ENCODE results near the gene ENTR1. TPM values are rescaled to one million over a fixed set of nuclear protein-coding genes. Genes with fewer than 3 reads are reported as not detected.

Gene ENTR1
- total and polyA plus RNA-seq, 10 of the 15 experiments (the other 5 are each of a cell fraction or from before 2014, with no cell fraction given): 8.2 to 96.4 (median 41.1) TPM

Other genes starting within 250 kb of the ENTR1 start
Only the 7 nearest of the 11 such genes appear.
- not detected in 2 replicates for gene GPSM1, start 83.1 kb downstream of the ENTR1 start, total RNA-seq (2014; rRNA removed)
- gene GPSM1, start 83.1 kb downstream of the ENTR1 start, total RNA-seq (2014; rRNA removed; fragmentation: Illumina TruSeq; extraction: Trizol): not detected in 2 replicates
- gene GPSM1, start 83.1 kb downstream of the ENTR1 start, total RNA-seq (2021): 0.10 TPM in 1 of 2 replicates, not detected in the other
- gene GPSM1, start 83.1 kb downstream of the ENTR1 start, polyA plus RNA-seq (2011; rRNA removed): 0.04 and 0.10 TPM in 2 replicates
- gene GPSM1, start 83.1 kb downstream of the ENTR1 start, polyA plus RNA-seq (2014; fragmentation: Illumina TruSeq; extraction: Trizol): not detected in 2 replicates
- not detected for gene GPSM1, start 83.1 kb downstream of the ENTR1 start, polyA plus RNA-seq (2014; fragmentation: Nextera tagmentation; extraction: Ambion mirVana)
- 0.04 TPM in 2 replicates for gene GPSM1, start 83.1 kb downstream of the ENTR1 start, polyA plus RNA-seq (2014; rRNA removed)
- gene GPSM1, start 83.1 kb downstream of the ENTR1 start, polyA plus RNA-seq (2016; fragmentation: Nextera tagmentation; extraction: Ambion mirVana): not detected
- 18.1 and 29.7 TPM in 2 replicates for gene DNLZ, start 46.9 kb downstream of the ENTR1 start, total RNA-seq (2014; rRNA removed)
- 4.6 and 4.8 TPM in 2 replicates for gene DNLZ, start 46.9 kb downstream of the ENTR1 start, total RNA-seq (2014; rRNA removed; fragmentation: Illumina TruSeq; extraction: Trizol)
- gene DNLZ, start 46.9 kb downstream of the ENTR1 start, total RNA-seq (2021): 23.5 and 26.1 TPM in 2 replicates
- gene DNLZ, start 46.9 kb downstream of the ENTR1 start, polyA plus RNA-seq (2011; rRNA removed): 1.2 and 3.8 TPM in 2 replicates
- 0.66 TPM in 1 of 2 replicates, not detected in the other for gene DNLZ, start 46.9 kb downstream of the ENTR1 start, polyA plus RNA-seq (2014; fragmentation: Illumina TruSeq; extraction: Trizol)
- 1 to 10 TPM in 1 of 2 experiments, not detected in 1; 1.5 TPM for gene DNLZ, start 46.9 kb downstream of the ENTR1 start, polyA plus RNA-seq (2014; fragmentation: Nextera tagmentation; extraction: Ambion mirVana)
- 23.8 and 26.3 TPM in 2 replicates for gene DNLZ, start 46.9 kb downstream of the ENTR1 start, polyA plus RNA-seq (2014; rRNA removed)
- 10 to 100 TPM; 14.7 to 25.8 TPM for gene DNLZ, start 46.9 kb downstream of the ENTR1 start, polyA plus RNA-seq (2016; fragmentation: Nextera tagmentation; extraction: Ambion mirVana)
- 1.9 and 2.2 TPM in 2 replicates for gene CARD9, start 36.9 kb downstream of the ENTR1 start, total RNA-seq (2014; rRNA removed)
- 0.55 and 0.58 TPM in 2 replicates for gene CARD9, start 36.9 kb downstream of the ENTR1 start, total RNA-seq (2014; rRNA removed; fragmentation: Illumina TruSeq; extraction: Trizol)
- gene CARD9, start 36.9 kb downstream of the ENTR1 start, total RNA-seq (2021): 2.4 and 2.6 TPM in 2 replicates
- gene CARD9, start 36.9 kb downstream of the ENTR1 start, polyA plus RNA-seq (2011; rRNA removed): 1.9 and 4.9 TPM in 2 replicates
- gene CARD9, start 36.9 kb downstream of the ENTR1 start, polyA plus RNA-seq (2014; fragmentation: Illumina TruSeq; extraction: Trizol): 0.34 TPM in 1 of 2 replicates, not detected in the other
- gene CARD9, start 36.9 kb downstream of the ENTR1 start, polyA plus RNA-seq (2014; fragmentation: Nextera tagmentation; extraction: Ambion mirVana): under 1 TPM in 1 of 2 experiments, not detected in 1; 0.11 TPM
- 1.6 and 2.1 TPM in 2 replicates for gene CARD9, start 36.9 kb downstream of the ENTR1 start, polyA plus RNA-seq (2014; rRNA removed)
- gene CARD9, start 36.9 kb downstream of the ENTR1 start, polyA plus RNA-seq (2016; fragmentation: Nextera tagmentation; extraction: Ambion mirVana): 1 to 10 TPM; 1.8 to 2.2 TPM
- 7.7 and 8.8 TPM in 2 replicates for gene SNAPC4, start 10.4 kb downstream of the ENTR1 start, total RNA-seq (2014; rRNA removed)
- 5.1 and 5.2 TPM in 2 replicates for gene SNAPC4, start 10.4 kb downstream of the ENTR1 start, total RNA-seq (2014; rRNA removed; fragmentation: Illumina TruSeq; extraction: Trizol)
- 16.4 and 19.8 TPM in 2 replicates for gene SNAPC4, start 10.4 kb downstream of the ENTR1 start, total RNA-seq (2021)
- gene SNAPC4, start 10.4 kb downstream of the ENTR1 start, polyA plus RNA-seq (2011; rRNA removed): 2.4 and 3.5 TPM in 2 replicates
- 7.1 and 8.7 TPM in 2 replicates for gene SNAPC4, start 10.4 kb downstream of the ENTR1 start, polyA plus RNA-seq (2014; fragmentation: Illumina TruSeq; extraction: Trizol)
- under 1 TPM; 0.42 to 0.43 TPM for gene SNAPC4, start 10.4 kb downstream of the ENTR1 start, polyA plus RNA-seq (2014; fragmentation: Nextera tagmentation; extraction: Ambion mirVana)
- 16.9 and 18.1 TPM in 2 replicates for gene SNAPC4, start 10.4 kb downstream of the ENTR1 start, polyA plus RNA-seq (2014; rRNA removed)
- gene SNAPC4, start 10.4 kb downstream of the ENTR1 start, polyA plus RNA-seq (2016; fragmentation: Nextera tagmentation; extraction: Ambion mirVana): 1 to 10 TPM; 6.8 to 7.2 TPM
- gene PMPCA, start within 50 bp of the ENTR1 start, total RNA-seq (2014; rRNA removed): 61.7 and 67.9 TPM in 2 replicates
- 40.8 and 47.3 TPM in 2 replicates for gene PMPCA, start within 50 bp of the ENTR1 start, total RNA-seq (2014; rRNA removed; fragmentation: Illumina TruSeq; extraction: Trizol)
- 85.9 and 89.8 TPM in 2 replicates for gene PMPCA, start within 50 bp of the ENTR1 start, total RNA-seq (2021)
- 80.3 and 82.5 TPM in 2 replicates for gene PMPCA, start within 50 bp of the ENTR1 start, polyA plus RNA-seq (2011; rRNA removed)
- gene PMPCA, start within 50 bp of the ENTR1 start, polyA plus RNA-seq (2014; fragmentation: Illumina TruSeq; extraction: Trizol): 63.1 and 69.0 TPM in 2 replicates
- gene PMPCA, start within 50 bp of the ENTR1 start, polyA plus RNA-seq (2014; fragmentation: Nextera tagmentation; extraction: Ambion mirVana): 10 to 100 TPM in 1 of 2 experiments, 1 to 10 TPM in 1; 8.1 to 12.3 TPM
- 90.0 and 93.0 TPM in 2 replicates for gene PMPCA, start within 50 bp of the ENTR1 start, polyA plus RNA-seq (2014; rRNA removed)
- gene PMPCA, start within 50 bp of the ENTR1 start, polyA plus RNA-seq (2016; fragmentation: Nextera tagmentation; extraction: Ambion mirVana): 100 to 1,000 TPM; 123 to 137 TPM
- gene INPP5E, start 29.2 kb upstream of the ENTR1 start, total RNA-seq (2014; rRNA removed): 6.6 and 7.4 TPM in 2 replicates
- gene INPP5E, start 29.2 kb upstream of the ENTR1 start, total RNA-seq (2014; rRNA removed; fragmentation: Illumina TruSeq; extraction: Trizol): 3.4 and 3.6 TPM in 2 replicates
- gene INPP5E, start 29.2 kb upstream of the ENTR1 start, total RNA-seq (2021): 13.0 and 15.6 TPM in 2 replicates
- 4.6 and 7.1 TPM in 2 replicates for gene INPP5E, start 29.2 kb upstream of the ENTR1 start, polyA plus RNA-seq (2011; rRNA removed)
- gene INPP5E, start 29.2 kb upstream of the ENTR1 start, polyA plus RNA-seq (2014; fragmentation: Illumina TruSeq; extraction: Trizol): 2.1 and 3.4 TPM in 2 replicates
- 1 to 10 TPM in 1 of 2 experiments, under 1 TPM in 1; 0.24 to 1.2 TPM for gene INPP5E, start 29.2 kb upstream of the ENTR1 start, polyA plus RNA-seq (2014; fragmentation: Nextera tagmentation; extraction: Ambion mirVana)
- gene INPP5E, start 29.2 kb upstream of the ENTR1 start, polyA plus RNA-seq (2014; rRNA removed): 14.8 and 16.0 TPM in 2 replicates
- gene INPP5E, start 29.2 kb upstream of the ENTR1 start, polyA plus RNA-seq (2016; fragmentation: Nextera tagmentation; extraction: Ambion mirVana): 1 to 10 TPM; 4.7 to 5.9 TPM
- 14.7 and 17.6 TPM in 2 replicates for gene SEC16A, start 72.4 kb upstream of the ENTR1 start, total RNA-seq (2014; rRNA removed)
- gene SEC16A, start 72.4 kb upstream of the ENTR1 start, total RNA-seq (2014; rRNA removed; fragmentation: Illumina TruSeq; extraction: Trizol): 8.3 and 10.0 TPM in 2 replicates
- 52.6 and 59.1 TPM in 2 replicates for gene SEC16A, start 72.4 kb upstream of the ENTR1 start, total RNA-seq (2021)
- 7.3 and 9.9 TPM in 2 replicates for gene SEC16A, start 72.4 kb upstream of the ENTR1 start, polyA plus RNA-seq (2011; rRNA removed)
- 26.5 and 36.0 TPM in 2 replicates for gene SEC16A, start 72.4 kb upstream of the ENTR1 start, polyA plus RNA-seq (2014; fragmentation: Illumina TruSeq; extraction: Trizol)
- gene SEC16A, start 72.4 kb upstream of the ENTR1 start, polyA plus RNA-seq (2014; fragmentation: Nextera tagmentation; extraction: Ambion mirVana): 10 to 100 TPM; 12.4 to 16.6 TPM
- gene SEC16A, start 72.4 kb upstream of the ENTR1 start, polyA plus RNA-seq (2014; rRNA removed): 25.9 and 28.0 TPM in 2 replicates
- gene SEC16A, start 72.4 kb upstream of the ENTR1 start, polyA plus RNA-seq (2016; fragmentation: Nextera tagmentation; extraction: Ambion mirVana): 10 to 100 TPM; 44.6 to 44.7 TPM

Data from GM12878 (cell line).